GM21723 (cell line): ENCODE measurements around the gene FN3KRP.
A peak's percentile ranks its signal among the peaks of the same experiment; 100 is the strongest.
"Not testable (repeated sequence)": the region's sequence is repeated elsewhere in the genome, so short reads cannot be mapped to it uniquely, and the experiment has no call there.

Source experiments
- ATAC-seq: cut with Tn5 transposase; IDR thresholded peaks from one replicate; pipeline ENCODE4 v1.9.1; 2021; ENCODE audit warnings: mild to moderate bottlenecking, moderate library complexity; ENCODE audit not compliant: unreplicated experiment

Gene FN3KRP

DNA sequence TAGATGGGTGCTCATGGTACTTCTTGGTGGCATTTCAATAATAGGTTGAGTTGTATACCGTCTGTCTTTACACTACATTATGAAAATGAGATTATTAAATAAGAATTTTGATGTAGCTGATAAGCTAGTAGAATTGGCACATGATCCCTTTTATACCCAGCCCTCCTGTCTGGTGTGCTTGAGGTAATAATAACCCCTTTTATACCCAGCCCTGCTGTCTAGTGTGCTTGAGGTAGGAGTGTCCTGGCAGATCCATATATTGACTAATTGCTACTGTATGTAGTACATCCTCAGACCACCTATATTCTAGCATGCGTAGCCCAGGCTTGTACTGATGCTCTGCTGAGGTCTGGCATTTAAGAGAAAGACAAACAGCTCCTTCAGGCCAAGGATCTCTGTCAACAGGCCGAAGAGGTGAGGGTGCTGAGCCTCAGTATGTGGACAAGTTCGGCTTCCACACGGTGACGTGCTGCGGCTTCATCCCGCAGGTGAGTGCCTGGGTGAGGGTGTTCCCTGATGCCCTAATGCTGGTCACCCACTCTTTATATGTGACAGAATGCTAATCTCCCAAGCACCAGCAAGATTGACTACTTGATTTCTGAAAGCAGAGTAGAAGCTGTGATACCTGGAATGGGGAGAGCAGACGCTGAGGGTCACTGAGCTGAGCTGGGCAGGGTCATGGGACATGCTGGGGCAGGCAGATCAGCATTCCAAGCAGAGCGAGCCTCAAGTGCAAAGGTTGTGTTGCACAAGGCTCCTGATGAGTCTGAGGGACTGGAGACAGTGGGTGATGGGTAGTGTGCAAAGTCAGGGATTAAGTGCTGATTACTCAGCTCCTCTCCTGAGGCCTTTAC is 24.6 kb downstream of the FN3KRP start:
- no peak for ATAC-seq

DNA sequence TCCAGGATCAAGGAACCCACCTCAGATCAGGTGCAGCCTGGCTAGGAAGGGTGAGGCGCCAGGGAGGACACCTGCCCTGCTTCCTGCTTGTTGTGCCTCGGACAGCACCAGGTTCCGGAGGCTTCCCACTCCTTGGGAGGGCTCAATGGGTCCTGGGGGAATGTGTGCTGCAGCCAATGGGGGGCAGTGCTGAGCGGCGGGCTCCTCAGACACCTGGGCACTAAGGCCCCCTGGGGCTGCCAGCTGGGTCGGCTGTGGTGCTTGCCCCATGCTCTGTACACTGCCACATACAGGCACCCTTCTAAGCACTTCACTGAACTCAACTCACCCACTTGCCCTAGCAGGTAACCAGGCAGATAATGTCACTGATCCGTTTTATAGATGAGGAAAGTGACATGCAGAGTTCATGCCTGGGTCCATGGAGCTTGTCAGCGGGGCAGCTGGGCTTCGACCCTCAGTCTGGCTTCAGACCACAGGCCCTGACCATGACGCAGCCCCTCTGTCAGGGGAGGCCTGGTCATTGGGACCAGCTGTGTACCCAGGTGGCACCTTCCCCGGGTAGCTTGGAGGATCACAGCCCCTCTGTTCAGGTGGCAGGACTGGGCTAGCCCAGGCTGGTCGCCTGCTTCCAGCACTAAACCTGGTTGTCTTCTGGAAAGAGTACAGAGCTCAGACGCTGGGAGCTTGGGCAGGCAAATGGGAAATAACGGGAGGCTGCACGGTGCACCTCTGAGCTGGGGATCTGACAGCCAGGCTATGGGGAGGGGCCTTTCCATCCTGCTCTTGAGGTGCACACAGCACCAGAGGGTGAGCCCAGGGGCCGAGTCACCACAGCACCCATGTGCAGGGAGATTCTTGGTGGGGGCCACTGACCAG is 27.1 kb downstream of the FN3KRP start:
- no peak for ATAC-seq

DNA sequence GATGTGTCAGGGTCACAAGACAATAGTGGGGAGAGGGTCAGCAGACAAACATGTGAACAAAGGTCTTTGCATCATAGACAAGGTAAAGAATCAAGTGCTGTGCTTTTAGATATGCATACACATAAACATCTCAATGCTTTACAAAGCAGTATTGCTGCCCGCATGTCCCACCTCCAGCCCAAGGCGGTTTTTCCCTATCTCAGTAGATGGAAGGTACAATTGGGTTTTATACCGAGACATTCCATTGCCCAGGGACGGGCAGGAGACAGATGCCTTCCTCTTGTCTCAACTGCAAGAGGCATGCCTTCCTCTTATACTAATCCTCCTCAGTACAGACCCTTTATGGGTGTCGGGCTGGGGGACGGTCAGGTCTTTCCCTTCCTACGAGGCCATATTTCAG is 28.2 kb downstream of the FN3KRP start:
- not testable (repeated sequence) for ATAC-seq

- ATAC-seq = no peak
These were observed 29.0 kb downstream of the FN3KRP start for GRCh38 chr17:82745524-82745923.

GRCh38 chr17:82748756-82749155 is 32.2 kb downstream of the FN3KRP start:
- no peak for ATAC-seq

DNA sequence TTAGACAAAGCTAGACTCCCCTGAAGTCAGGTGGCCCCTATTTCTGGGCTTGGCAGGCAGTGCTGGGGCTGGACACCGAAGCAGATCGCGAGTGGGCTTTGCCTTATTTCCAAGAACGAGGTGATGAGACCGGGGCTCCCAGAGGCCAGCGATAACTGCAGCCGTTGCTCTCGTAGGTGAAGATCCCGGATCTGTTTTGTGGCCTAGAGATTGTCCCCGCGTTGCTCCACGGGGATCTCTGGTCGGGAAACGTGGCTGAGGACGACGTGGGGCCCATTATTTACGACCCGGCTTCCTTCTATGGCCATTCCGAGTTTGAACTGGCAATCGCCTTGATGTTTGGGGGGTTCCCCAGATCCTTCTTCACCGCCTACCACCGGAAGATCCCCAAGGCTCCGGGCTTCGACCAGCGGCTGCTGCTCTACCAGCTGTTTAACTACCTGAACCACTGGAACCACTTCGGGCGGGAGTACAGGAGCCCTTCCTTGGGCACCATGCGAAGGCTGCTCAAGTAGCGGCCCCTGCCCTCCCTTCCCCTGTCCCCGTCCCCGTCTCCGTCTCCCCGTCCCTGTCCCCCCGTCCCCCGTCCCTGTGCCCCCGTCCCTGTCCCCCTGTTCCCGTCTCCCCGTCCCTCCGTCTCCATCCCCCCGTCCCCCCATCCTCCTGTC is 33.9 kb downstream of the FN3KRP start:
- ATAC-seq = no peak

- no peak for ATAC-seq
These were observed 34.7 kb downstream of the FN3KRP start for GRCh38 chr17:82751171-82751570.

DNA sequence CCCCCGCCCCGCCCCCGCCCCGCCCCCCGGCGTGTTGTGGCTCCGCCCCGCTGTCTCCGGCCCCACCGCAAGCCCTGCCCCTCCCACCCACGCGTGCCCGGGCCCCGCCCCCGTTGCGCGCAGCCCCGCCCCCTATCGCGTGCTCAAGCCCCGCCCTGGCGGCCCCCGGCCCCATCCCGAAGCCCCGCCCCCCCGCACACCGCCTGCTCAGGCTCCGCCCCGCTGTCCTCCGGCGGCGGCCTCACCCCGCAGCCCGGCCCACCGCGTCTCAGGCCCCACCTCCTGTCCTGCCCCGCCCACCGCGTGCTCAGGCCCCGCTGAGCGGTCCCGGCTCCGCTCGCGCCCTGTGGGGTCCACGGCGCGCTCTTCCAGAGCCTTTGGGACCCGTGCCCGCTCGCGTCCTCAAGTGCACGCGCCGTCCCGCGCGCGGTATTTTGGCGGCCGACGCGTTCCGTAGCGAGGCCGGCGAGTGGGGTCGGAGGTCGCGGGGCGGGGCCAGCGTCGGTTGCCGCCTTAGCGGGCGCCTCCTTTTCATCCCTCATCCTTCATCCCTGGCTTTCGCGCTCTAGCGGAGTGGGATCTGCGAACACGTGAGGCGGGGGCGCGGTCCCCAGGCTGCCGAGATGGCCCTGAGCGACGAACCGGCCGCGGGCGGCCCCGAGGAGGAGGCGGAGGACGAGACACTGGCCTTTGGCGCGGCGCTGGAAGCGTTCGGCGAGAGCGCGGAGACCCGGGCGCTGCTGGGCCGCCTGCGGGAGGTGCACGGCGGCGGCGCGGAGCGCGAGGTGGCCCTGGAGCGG is 35.3 kb downstream of the FN3KRP start, which contains the start of gene TBCD:
Gene TBCD (plus strand): TSS at position 495 of the 800 bp plus-strand sequence. CDS start 129 bp downstream, at position 624.
- peak; percentile 70 for ATAC-seq

- ATAC-seq = peak; percentile 24
These were observed 36.1 kb downstream of the FN3KRP start for GRCh38 chr17:82752371-82753200.

GRCh38 chr17:82753201-82753464 is 36.6 kb downstream of the FN3KRP start:
- ATAC-seq = no peak

DNA sequence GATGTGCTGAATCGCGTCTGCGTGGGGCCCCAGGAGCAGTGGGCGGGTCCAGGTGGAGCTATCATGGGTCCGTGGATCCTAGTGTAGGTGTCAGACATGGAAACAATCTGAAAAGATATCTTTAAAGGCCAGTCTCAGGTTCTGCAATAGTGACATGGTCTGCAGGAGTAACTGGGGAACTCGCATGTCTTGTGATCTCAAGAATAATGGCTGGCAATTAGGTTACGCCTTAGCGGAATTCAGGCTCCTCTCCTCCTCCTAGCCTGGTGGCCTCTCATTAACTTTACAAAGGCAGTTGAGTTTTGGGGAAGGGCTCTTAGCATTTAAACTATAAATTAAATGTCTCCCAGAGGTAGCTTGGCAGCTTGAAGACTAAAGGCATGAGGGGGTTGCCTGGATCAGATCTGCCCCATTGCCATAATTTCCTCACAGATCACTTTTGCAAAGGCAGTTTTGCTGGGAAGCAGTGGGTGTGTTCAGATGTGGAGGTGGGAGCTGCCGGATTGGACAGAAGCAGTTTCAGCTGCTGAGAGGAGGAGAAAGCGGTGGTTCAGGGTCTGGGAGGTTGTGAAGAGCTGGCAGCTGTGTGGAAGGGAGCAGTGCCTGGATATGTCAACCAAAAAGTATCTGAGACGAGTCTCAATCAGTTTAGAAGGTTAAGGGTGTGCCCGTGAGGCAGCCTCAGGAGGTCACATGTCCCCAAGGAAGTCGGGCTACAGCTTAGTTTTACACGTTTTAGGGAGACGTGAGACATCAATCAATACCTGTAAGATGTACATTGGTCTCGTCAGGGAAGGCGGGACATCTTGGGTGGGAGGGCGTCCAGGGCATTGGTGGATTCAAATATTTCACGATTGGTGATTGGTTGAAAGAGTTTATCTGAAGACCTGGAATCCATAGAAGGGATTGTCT is 38.0 kb downstream of the FN3KRP start:
- ATAC-seq = no peak

DNA sequence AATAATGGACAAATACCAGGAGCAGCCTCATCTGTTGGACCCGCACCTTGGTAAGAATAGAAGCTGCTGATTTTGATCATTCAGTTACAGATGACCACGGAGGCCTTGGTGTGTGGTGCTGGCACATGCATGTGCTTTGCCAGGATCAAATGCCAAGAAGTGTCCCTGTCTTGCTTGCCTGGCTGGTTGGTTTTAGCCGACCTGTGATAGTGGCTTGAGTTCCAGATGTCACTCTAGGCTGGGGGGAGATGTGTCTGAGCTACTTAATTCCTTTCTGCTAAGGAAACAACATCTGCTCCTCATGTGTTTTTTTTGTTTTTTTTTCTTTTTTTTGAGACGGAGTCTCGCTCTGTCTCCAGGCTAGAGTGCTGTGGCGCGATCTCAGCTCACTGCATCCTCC is 39.7 kb downstream of the FN3KRP start:
- no peak for ATAC-seq

DNA sequence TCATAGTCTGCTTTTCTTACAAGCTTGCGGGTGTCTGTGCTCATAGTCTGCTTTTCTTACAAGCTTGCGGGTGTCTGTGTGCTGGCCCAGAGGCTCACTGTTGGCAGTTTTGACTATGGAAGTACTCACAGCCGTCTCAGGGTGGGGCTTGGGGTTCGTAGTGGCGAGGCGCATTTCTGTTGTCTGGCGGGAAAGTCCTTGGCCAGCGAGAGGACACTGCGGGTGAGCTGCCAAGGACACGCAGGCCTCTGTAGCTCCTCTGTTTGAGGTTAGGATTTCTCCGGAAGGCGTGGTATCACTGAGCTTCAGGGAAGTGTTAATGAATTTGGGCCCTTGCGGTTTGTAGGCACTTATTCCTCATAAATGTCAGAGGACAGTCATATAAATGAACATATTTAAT is 48.9 kb downstream of the FN3KRP start:
- no peak for ATAC-seq

GRCh38 chr17:82767041-82767754 is 50.7 kb downstream of the FN3KRP start:
- no peak for ATAC-seq

DNA sequence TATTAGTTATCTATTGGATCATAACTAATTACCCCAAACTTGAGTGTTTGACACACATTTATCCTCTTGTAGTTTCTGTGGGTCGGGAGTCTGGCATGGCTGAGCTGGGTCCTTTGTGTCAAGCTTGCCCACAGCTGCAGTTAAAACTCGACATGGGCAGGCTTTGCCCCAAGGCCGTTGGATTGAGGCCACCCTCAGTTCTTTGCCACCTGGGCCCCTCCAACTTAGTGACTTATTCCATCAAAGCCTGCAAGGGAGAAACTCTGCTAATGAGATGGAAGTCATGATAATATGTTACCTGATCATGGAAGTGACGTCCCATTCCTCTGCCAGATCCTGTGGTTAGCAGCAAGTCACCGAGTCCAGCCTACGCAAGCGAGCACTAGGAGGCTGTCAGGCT is 52.5 kb downstream of the FN3KRP start:
- no peak for ATAC-seq

GRCh38 chr17:82772026-82772425 is 55.5 kb downstream of the FN3KRP start:
- no peak for ATAC-seq

DNA sequence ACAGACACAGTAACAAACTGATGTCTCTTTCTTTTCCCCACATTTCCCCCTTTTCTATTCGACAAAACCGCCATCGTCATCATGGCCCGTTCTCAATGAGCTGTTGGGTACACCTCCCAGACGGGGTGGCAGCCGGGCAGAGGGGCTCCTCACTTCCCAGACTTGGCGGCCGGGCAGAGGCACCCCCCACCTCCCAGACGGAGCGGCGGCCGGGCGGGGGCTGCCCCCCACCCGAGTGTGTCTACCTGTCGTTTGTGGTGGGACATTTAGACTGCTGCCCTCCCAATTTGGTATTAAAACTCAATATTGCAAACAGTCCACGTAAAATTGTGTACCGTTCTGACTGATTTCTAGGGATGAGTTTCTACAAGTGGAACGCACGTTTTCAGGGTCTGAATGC is 58.0 kb downstream of the FN3KRP start:
- ATAC-seq = not testable (repeated sequence)
